Adrenal gland (tissue), 5 donors: ENCODE data around the gene UBA6.

Source experiments
- CTCF ChIP-seq, 6 experiments: fragments of 450-650 bp in 4 of 6; fragments of 200-600 bp in 2 of 6; sonication (generic) in 1 of 6; IDR thresholded peaks; 1 replicate in 5 of 6; 2 replicates in 1 of 6; pipeline versions ENCODE4 v1.5.1 to v1.8.0; 2016 to 2021; ENCODE audit warnings: antibody characterized with exemption in 6 of 6, mild to moderate bottlenecking in 2 of 6, moderate library complexity in 1 of 6
- POLR2A ChIP-seq, 2 donors: fragments of 450-650 bp; IDR thresholded peaks; one replicate each; pipeline ENCODE4 v1.6.1; 2017; ENCODE audit warnings: antibody characterized with exemption in 2 of 2, mild to moderate bottlenecking in 2 of 2, moderate library complexity in 1 of 2
- donor health status: DM: no; HTN: no; CAD: no.

GRCh38 chr4:67750691-67751090 is 49.7 kb upstream of the UBA6 start:
- TF ChIP-seq CTCF (IDR thresholded peaks at IDR 0.05) (no peak), POLR2A (IDR thresholded peaks at IDR 0.05) (no peak)
